KMS-11 (cell line): ENCODE data around the gene NSUN7.

Source experiments
- H2AFZ ChIP-seq: fragments of 200-600 bp; sonication (generic); 2 replicates; pipeline ENCODE4 v1.6.1; 2016; ENCODE audit warnings: antibody characterized with exemption, mixed run types, low read depth
- H3K27ac ChIP-seq: fragments of 200-600 bp; sonication (generic); 2 replicates; pipeline ENCODE4 v1.6.1; 2016; ENCODE audit warnings: mild to moderate bottlenecking, mixed run types
- H3K27me3 ChIP-seq: fragments of 200-600 bp; sonication (generic); 2 replicates; pipeline ENCODE4 v1.6.1; 2017; ENCODE audit warnings: mild to moderate bottlenecking, low read depth, mixed run types, moderate library complexity; ENCODE audit not compliant: insufficient read depth
- H3K36me3 ChIP-seq: fragments of 200-600 bp; sonication (generic); 2 replicates; pipeline ENCODE4 v1.6.1; 2017; ENCODE audit warnings: mild to moderate bottlenecking, mixed run types; ENCODE audit not compliant: insufficient read depth
- H3K4me1 ChIP-seq: fragments of 200-600 bp; sonication (generic); 2 replicates; pipeline ENCODE4 v1.6.1; 2016; ENCODE audit warnings: mild to moderate bottlenecking, low read depth, mixed run types; ENCODE audit not compliant: poor library complexity, severe bottlenecking
- H3K4me2 ChIP-seq: fragments of 200-600 bp; sonication (generic); 2 replicates; pipeline ENCODE4 v1.7.0; 2016; ENCODE audit warnings: mild to moderate bottlenecking, mixed run types
- H3K4me3 ChIP-seq: fragments of 200-600 bp; sonication (generic); IDR thresholded peaks from 2 replicates; pipeline ENCODE4 v1.6.1; 2017; ENCODE audit warnings: low read depth, low read length, mixed read lengths; ENCODE audit not compliant: insufficient read depth
- H3K79me2 ChIP-seq: fragments of 200-600 bp; sonication (generic); 2 replicates; pipeline ENCODE4 v1.6.1; 2016; ENCODE audit warnings: low read depth, mixed run types; ENCODE audit not compliant: insufficient read depth
- H3K9ac ChIP-seq: fragments of 200-600 bp; sonication (generic); 2 replicates; pipeline ENCODE4 v1.6.1; 2016; ENCODE audit warnings: mild to moderate bottlenecking, mixed run types
- H4K20me1 ChIP-seq: fragments of 200-600 bp; sonication (generic); 2 replicates; pipeline ENCODE4 v1.6.1; 2016; ENCODE audit warnings: mild to moderate bottlenecking, mixed run types; ENCODE audit not compliant: insufficient read depth
- TF ChIP-seq, protein P1 (sequence below): fragments of 200-600 bp; sonication (generic); conservative IDR thresholded peaks from 2 replicates; pipeline ENCODE4 v1.6.1; 2017; ENCODE audit warnings: low read depth, mild to moderate bottlenecking, antibody characterized with exemption, low read length, moderate library complexity, mixed read lengths

Gene NSUN7

DNA sequence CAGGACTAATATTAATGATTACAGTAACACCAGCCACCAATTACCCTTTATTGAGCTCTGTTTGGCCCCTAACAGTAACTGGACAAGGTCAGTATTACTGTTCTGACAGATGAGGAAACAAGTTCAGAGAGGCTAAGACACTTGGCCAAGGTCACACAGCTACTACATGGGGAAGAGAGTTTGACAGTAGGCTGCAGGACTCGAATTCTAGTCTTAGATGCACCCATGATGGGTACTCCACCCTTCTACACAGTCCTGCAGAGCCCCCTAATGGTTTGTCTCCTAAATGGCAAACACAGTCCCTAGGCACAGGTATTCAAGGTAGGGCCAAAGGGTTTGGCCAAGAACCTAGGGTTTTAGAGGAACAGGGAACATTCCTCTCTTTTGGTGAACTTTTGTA is 93.9 kb downstream of the NSUN7 start:
- TF ChIP-seq, protein P1, sequence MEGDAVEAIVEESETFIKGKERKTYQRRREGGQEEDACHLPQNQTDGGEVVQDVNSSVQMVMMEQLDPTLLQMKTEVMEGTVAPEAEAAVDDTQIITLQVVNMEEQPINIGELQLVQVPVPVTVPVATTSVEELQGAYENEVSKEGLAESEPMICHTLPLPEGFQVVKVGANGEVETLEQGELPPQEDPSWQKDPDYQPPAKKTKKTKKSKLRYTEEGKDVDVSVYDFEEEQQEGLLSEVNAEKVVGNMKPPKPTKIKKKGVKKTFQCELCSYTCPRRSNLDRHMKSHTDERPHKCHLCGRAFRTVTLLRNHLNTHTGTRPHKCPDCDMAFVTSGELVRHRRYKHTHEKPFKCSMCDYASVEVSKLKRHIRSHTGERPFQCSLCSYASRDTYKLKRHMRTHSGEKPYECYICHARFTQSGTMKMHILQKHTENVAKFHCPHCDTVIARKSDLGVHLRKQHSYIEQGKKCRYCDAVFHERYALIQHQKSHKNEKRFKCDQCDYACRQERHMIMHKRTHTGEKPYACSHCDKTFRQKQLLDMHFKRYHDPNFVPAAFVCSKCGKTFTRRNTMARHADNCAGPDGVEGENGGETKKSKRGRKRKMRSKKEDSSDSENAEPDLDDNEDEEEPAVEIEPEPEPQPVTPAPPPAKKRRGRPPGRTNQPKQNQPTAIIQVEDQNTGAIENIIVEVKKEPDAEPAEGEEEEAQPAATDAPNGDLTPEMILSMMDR: peak; percentile 49
- H4K20me1 ChIP-seq: no peaks in the 10 kb centered on the region
- no peak overlapping the region for H3K9ac ChIP-seq
- no peak overlapping the region for H3K4me2 ChIP-seq
- no peaks in the 10 kb centered on the region for H3K36me3 ChIP-seq
- H3K27me3 ChIP-seq: no peaks in the 10 kb centered on the region
- no peak overlapping the region for H2AFZ ChIP-seq
- no peaks in the 10 kb centered on the region for H3K79me2 ChIP-seq
- H3K4me3 ChIP-seq: no peak overlapping the region
- no peaks in the 10 kb centered on the region for H3K4me1 ChIP-seq
- H3K27ac ChIP-seq: no peak overlapping the region

DNA sequence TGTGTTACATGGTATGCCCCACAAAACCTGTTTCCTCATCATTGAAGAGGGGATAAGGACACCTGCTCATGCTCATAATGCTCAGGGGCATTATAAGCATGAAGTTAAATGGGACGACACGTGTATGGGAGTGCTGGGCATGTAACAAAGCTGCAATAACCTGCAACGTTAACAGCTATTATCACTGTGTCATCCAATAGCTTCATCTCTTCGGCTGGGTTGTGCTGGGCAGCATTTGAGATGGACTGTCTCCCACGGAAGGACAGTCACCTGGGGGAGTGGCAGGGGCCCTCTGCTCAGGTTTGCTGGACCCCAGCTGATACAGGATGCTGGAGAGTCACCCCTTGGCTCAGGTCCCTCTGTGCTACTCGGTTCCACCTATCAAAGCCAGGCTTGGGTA is 94.5 kb downstream of the NSUN7 start:
- Histone ChIP-seq H2AFZ (no peak overlapping the region), H3K36me3 (no peaks in the 10 kb centered on the region), H3K27me3 (no peaks in the 10 kb centered on the region), H3K4me3 (no peak overlapping the region), H3K4me2 (no peak overlapping the region), H3K9ac (no peak overlapping the region), H3K79me2 (no peaks in the 10 kb centered on the region), H3K4me1 (no peaks in the 10 kb centered on the region), H3K27ac (no peak overlapping the region), H4K20me1 (no peaks in the 10 kb centered on the region)
- TF ChIP-seq, protein P1: no peak

DNA sequence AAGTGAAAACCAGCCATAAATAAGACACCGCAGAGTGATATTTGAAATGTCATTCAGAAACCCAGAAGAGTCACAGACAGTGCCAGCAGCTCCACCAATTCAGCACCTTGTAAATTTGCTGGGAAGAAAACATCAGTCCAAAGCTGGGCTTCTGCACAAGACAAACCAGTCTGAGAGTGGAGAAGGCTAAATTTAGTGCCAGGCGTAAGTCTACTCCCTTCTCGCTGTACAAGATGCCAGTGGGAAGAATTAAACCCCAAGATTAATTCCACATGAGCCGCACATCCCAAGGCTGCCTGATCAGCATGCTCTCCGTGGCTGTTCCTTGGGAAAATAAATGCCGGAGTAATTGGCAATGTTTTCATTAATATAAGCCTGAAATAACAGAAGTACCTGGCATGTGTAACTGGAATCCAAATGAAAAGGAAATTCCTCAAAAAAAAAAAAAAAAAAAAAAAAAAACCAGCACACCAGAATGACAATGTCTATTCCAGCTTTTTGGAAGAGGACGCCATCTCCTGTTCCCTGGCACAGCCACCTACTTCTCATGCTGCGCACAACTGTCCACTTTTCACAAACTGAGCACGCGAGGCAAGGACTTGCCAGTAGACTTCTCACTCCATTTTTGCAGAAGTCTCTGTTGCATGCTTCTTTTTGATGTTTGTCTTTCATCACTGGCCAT is 95.5 kb downstream of the NSUN7 start:
- no peaks in the 10 kb centered on the region for H3K36me3 ChIP-seq
- H2AFZ ChIP-seq: no peak overlapping the region
- TF ChIP-seq, protein P1: no peak
- no peak overlapping the region for H3K4me2 ChIP-seq
- H3K9ac ChIP-seq: no peak overlapping the region
- no peaks in the 10 kb centered on the region for H3K27me3 ChIP-seq
- no peaks in the 10 kb centered on the region for H3K79me2 ChIP-seq
- H3K4me1 ChIP-seq: peaks cover under 1% of the 10 kb centered on the region
- H4K20me1 ChIP-seq: no peaks in the 10 kb centered on the region
- H3K4me3 ChIP-seq: no peak overlapping the region
- H3K27ac ChIP-seq: no peak overlapping the region

DNA sequence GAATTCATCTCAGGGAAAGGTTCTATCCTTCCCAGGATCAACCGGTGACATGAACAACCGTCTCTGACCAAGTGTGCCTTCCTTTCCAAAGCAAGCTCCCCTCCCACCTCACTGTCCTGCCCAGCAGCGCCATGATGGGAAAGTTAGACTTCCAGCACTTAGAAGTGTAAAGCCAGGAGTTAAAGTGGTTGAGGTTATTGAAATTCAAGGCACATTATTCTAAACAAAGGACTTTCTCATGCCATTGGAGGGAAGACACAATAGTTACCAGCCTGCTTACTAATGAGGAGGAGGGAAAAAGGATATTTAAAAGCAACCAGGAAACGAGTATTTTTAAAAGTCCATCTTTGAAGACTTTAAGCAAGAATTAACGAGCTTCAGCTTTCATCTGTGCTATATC is 96.8 kb downstream of the NSUN7 start:
- Histone ChIP-seq H3K79me2 (no peaks in the 10 kb centered on the region), H3K4me3 (no peak overlapping the region), H3K27ac (no peak overlapping the region), H3K9ac (no peak overlapping the region), H3K4me2 (no peak overlapping the region), H4K20me1 (no peaks in the 10 kb centered on the region), H3K27me3 (no peaks in the 10 kb centered on the region), H3K4me1 (peaks cover 5% of the 10 kb centered on the region), H2AFZ (no peak overlapping the region), H3K36me3 (no peaks in the 10 kb centered on the region)
- TF ChIP-seq, protein P1: no peak
